ENCODE measurements around the gene DNAH14. TPM values are rescaled to one million over a fixed set of nuclear protein-coding genes. Genes with fewer than 3 reads are reported as not detected.

The DNAH14 gene
- total and polyA plus RNA-seq, 2 of the 13 experiments (the other 11 are each of a cell fraction or from before 2014, with no cell fraction given) = 4.5 to 27.5 TPM

GRCh38 chr1:224929335-224930237 is at the start of gene DNAH14 (continued):
- TF ChIP-seq, protein P1, sequence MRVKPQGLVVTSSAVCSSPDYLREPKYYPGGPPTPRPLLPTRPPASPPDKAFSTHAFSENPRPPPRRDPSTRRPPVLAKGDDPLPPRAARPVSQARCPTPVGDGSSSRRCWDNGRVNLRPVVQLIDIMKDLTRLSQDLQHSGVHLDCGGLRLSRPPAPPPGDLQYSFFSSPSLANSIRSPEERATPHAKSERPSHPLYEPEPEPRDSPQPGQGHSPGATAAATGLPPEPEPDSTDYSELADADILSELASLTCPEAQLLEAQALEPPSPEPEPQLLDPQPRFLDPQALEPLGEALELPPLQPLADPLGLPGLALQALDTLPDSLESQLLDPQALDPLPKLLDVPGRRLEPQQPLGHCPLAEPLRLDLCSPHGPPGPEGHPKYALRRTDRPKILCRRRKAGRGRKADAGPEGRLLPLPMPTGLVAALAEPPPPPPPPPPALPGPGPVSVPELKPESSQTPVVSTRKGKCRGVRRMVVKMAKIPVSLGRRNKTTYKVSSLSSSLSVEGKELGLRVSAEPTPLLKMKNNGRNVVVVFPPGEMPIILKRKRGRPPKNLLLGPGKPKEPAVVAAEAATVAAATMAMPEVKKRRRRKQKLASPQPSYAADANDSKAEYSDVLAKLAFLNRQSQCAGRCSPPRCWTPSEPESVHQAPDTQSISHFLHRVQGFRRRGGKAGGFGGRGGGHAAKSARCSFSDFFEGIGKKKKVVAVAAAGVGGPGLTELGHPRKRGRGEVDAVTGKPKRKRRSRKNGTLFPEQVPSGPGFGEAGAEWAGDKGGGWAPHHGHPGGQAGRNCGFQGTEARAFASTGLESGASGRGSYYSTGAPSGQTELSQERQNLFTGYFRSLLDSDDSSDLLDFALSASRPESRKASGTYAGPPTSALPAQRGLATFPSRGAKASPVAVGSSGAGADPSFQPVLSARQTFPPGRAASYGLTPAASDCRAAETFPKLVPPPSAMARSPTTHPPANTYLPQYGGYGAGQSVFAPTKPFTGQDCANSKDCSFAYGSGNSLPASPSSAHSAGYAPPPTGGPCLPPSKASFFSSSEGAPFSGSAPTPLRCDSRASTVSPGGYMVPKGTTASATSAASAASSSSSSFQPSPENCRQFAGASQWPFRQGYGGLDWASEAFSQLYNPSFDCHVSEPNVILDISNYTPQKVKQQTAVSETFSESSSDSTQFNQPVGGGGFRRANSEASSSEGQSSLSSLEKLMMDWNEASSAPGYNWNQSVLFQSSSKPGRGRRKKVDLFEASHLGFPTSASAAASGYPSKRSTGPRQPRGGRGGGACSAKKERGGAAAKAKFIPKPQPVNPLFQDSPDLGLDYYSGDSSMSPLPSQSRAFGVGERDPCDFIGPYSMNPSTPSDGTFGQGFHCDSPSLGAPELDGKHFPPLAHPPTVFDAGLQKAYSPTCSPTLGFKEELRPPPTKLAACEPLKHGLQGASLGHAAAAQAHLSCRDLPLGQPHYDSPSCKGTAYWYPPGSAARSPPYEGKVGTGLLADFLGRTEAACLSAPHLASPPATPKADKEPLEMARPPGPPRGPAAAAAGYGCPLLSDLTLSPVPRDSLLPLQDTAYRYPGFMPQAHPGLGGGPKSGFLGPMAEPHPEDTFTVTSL (CRISPR knock-in tag; IDR thresholded peaks at IDR 0.05; ENCODE audit: borderline replicate concordance) = no peak; the same call in 1 of the 2 replicates
- TF ChIP-seq ZBTB7B (CRISPR knock-in tag; IDR thresholded peaks at IDR 0.05) (peak; percentile 69; the same call in 1 of the 2 replicates), ATF7-NPFF (CRISPR knock-in tag; IDR thresholded peaks at IDR 0.05; ENCODE audit: low read depth) (peak; percentile 93), ZSCAN9 (CRISPR knock-in tag; IDR thresholded peaks at IDR 0.05; ENCODE audit: borderline replicate concordance) (peak; percentile 75; the same call in 1 of the 2 replicates), ZBED4 (CRISPR knock-in tag; IDR thresholded peaks at IDR 0.05; ENCODE audit: borderline replicate concordance) (0 out of 2 replicates have a peak, but pooled peaks have one; percentile 54), SP4 (CRISPR knock-in tag; IDR thresholded peaks at IDR 0.05) (peak; percentile 81), POGZ (CRISPR knock-in tag; IDR thresholded peaks at IDR 0.05) (peak; percentile 97), SMYD3 (CRISPR knock-in tag; IDR thresholded peaks at IDR 0.05) (no peak), ZNF580 (CRISPR knock-in tag; IDR thresholded peaks at IDR 0.05; ENCODE audit: borderline replicate concordance, low read depth) (peak; percentile 90; the same call in 1 of the 2 replicates), KDM3A (CRISPR knock-in tag; IDR thresholded peaks at IDR 0.05; ENCODE audit: low read depth) (peak; percentile 58; the same call in 1 of the 2 replicates), ISL2 (CRISPR knock-in tag; IDR thresholded peaks at IDR 0.05) (no peak; the same call in none of the 2 replicates)
- TF ChIP-seq, protein P2, sequence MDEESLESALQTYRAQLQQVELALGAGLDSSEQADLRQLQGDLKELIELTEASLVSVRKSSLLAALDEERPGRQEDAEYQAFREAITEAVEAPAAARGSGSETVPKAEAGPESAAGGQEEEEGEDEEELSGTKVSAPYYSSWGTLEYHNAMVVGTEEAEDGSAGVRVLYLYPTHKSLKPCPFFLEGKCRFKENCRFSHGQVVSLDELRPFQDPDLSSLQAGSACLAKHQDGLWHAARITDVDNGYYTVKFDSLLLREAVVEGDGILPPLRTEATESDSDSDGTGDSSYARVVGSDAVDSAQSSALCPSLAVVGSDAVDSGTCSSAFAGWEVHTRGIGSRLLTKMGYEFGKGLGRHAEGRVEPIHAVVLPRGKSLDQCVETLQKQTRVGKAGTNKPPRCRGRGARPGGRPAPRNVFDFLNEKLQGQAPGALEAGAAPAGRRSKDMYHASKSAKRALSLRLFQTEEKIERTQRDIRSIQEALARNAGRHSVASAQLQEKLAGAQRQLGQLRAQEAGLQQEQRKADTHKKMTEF (CRISPR knock-in tag; IDR thresholded peaks at IDR 0.05) = peak; percentile 83; the same call in 1 of the 2 replicates
